HG03045 (cell line): ENCODE measurements around the gene RETN.

ENCODE experiments used
- ATAC-seq: cut with Tn5 transposase; IDR thresholded peaks from one replicate; pipeline ENCODE4 v1.9.1; 2021; ENCODE audit warnings: mild to moderate bottlenecking, moderate library complexity; ENCODE audit not compliant: unreplicated experiment

RETN gene

GRCh38 chr19:7657131-7657751 is 11.6 kb upstream of the RETN start:
- ATAC-seq, result no peak

GRCh38 chr19:7658219-7658686 is 10.6 kb upstream of the RETN start:
- ATAC-seq, result no peak

GRCh38 chr19:7661744-7662538 is 6.9 kb upstream of the RETN start:
- no peak for ATAC-seq

GRCh38 chr19:7662657-7663056 is 6.2 kb upstream of the RETN start:
- no peak for ATAC-seq

GRCh38 chr19:7663706-7664105 is 5.1 kb upstream of the RETN start:
- no peak for ATAC-seq

GRCh38 chr19:7665076-7665475 is 3.8 kb upstream of the RETN start:
- ATAC-seq, result no peak

GRCh38 chr19:7669641-7670040 is 792 bp downstream of the RETN start:
- ATAC-seq, result no peak

GRCh38 chr19:7670150-7670783 is 1.4 kb downstream of the RETN start:
- no peak for ATAC-seq

- no peak for ATAC-seq
Measured at GRCh38 chr19:7670790-7671189, 1.9 kb downstream of the RETN start.

- ATAC-seq, result no peak
Measured at GRCh38 chr19:7672522-7672921, 3.7 kb downstream of the RETN start.

- ATAC-seq, result no peak
Measured at GRCh38 chr19:7674010-7675005, 5.5 kb downstream of the RETN start.

- ATAC-seq, result no peak
Measured at GRCh38 chr19:7676376-7676775, 7.5 kb downstream of the RETN start.

GRCh38 chr19:7676854-7677253 is 8.0 kb downstream of the RETN start, which contains the start of gene MCEMP1:
MCEMP1 (plus strand) TSS chr19:7677090; CDS start chr19:7677121, 31 bp downstream.
- ATAC-seq, result no peak

- no peak for ATAC-seq
Measured at GRCh38 chr19:7677669-7678311, 8.9 kb downstream of the RETN start.

GRCh38 chr19:7678971-7679751 is 10.3 kb downstream of the RETN start:
- ATAC-seq, result no peak

- ATAC-seq, result no peak
Measured at GRCh38 chr19:7679771-7680605, 11.1 kb downstream of the RETN start.

GRCh38 chr19:7680606-7681339 is 11.9 kb downstream of the RETN start, which contains the start of gene TRAPPC5:
TRAPPC5 (plus strand) TSS chr19:7680833; CDS start chr19:7682254, 1,421 bp downstream.
- ATAC-seq, result peak; percentile 65
